RWPE1 (cell line): Measurements from ENCODE around the gene SREBF1.

Experiments used
- CTCF ChIA-PET: fragments of 350-600 bp; sonication (Branson Sonifier 250); formaldehyde crosslinking; extraction: SDS; loops from one replicate; lab custom pipeline; 2021; lab: Yijun Ruan, JAX
- POLR2A ChIA-PET: fragments of 400-600 bp; formaldehyde crosslinking; extraction: SDS; loops from one replicate; lab custom pipeline; 2020; ENCODE audit warnings: antibody characterized with exemption; ENCODE audit not compliant: low non-redundant PET; lab: Yijun Ruan, JAX
- DNase-seq: peaks from one replicate; pipeline ENCODE4 v3.0.0; 2012; ENCODE audit warnings: low spot score
- H3K27ac ChIP-seq: fragments of 450-650 bp; 2 replicates; pipeline ENCODE4 v1.5.1; 2017
- CTCF ChIP-seq: fragments of 450-650 bp; conservative IDR thresholded peaks from 2 replicates; pipeline ENCODE4 v1.5.1; 2017; ENCODE audit warnings: low read depth, mild to moderate bottlenecking

Gene SREBF1

GRCh38 chr17:17781591-17782496, 54.9 kb downstream of the SREBF1 start:
- CTCF ChIA-PET, result interaction anchor here (0.6 to 1.6 kb wide), 4 partner anchors 25 to 100 kb away, joined by 3 to 5 read pairs (median 4); no protein-coding TSS in a partner anchor
- POLR2A ChIA-PET, result interaction anchor here (0.6 kb wide), 1 partner anchor 285 kb away, joined by 3 read pairs; no protein-coding TSS in a partner anchor
- no peak for TF ChIP-seq CTCF
- H3K27ac ChIP-seq, result peak overlapping the region; percentile 86
- DNase-seq, result peak; percentile 78

- peak overlapping the region; percentile 86 for H3K27ac ChIP-seq
- TF ChIP-seq CTCF, result no peak
- POLR2A ChIA-PET, result interaction anchor here (0.6 kb wide), 1 partner anchor 284 kb away, joined by 3 read pairs; no protein-coding TSS in a partner anchor
- CTCF ChIA-PET, result interaction anchor here (0.6 to 1.4 kb wide), 3 partner anchors 24 to 52 kb away, joined by 3 to 4 read pairs (median 4); no protein-coding TSS in a partner anchor
- no peak for DNase-seq
These were observed 55.7 kb downstream of the SREBF1 start for GRCh38 chr17:17780922-17781590.

- H3K27ac ChIP-seq, result peak overlapping the region; percentile 86
- DNase-seq, result no peak
- CTCF ChIA-PET, result no interaction called here
- POLR2A ChIA-PET, result no interaction called here
- no peak for TF ChIP-seq CTCF
These were observed 57.7 kb downstream of the SREBF1 start for GRCh38 chr17:17779015-17779611.

GRCh38 chr17:17778308-17779014, 58.3 kb downstream of the SREBF1 start:
- POLR2A ChIA-PET, result no interaction called here
- no peak for DNase-seq
- no peak for TF ChIP-seq CTCF
- peak overlapping the region; percentile 86 for H3K27ac ChIP-seq
- CTCF ChIA-PET, result no interaction called here

GRCh38 chr17:17776889-17777288, 59.9 kb downstream of the SREBF1 start:
- no peak for TF ChIP-seq CTCF
- peak overlapping the region; percentile 86 for H3K27ac ChIP-seq
- no peak for DNase-seq
- CTCF ChIA-PET, result no interaction called here
- POLR2A ChIA-PET, result no interaction called here
